ENCODE results near the gene FAM120A. TPM values are rescaled to one million over a fixed set of nuclear protein-coding genes. Genes with fewer than 3 reads are reported as not detected.

FAM120A gene
- total and polyA plus RNA-seq, 2 of the 13 experiments (the other 11 are each of a cell fraction or from before 2014, with no cell fraction given), result 41.3 to 44.4 TPM

- CTCF ChIA-PET (ENCODE audit: low intra/inter-chr PET ratio, low total read pairs), result interaction anchor here (1.5 kb wide), 1 partner anchor 26 kb away, joined by 7 read pairs; no protein-coding TSS in a partner anchor
- Histone ChIP-seq H3K4me3 (replicated peaks in 1 of 3; ENCODE audit: insufficient read depth in 1 of 3, low read depth in 2 of 3, low read length in 3 of 3) (no peak overlapping the region), H3K27me3 (ENCODE audit: control insufficient read depth in 1 of 2, insufficient read depth in 2 of 2, low read length in 2 of 2) (no peaks in the 10 kb centered on the region), H3K4me2 (ENCODE audit: low read depth, low read length) (no peak overlapping the region), H3K9me3 (ENCODE audit: low read length) (no peaks in the 10 kb centered on the region), H3K9ac (ENCODE audit: insufficient read depth, low read depth, low read length) (no peak overlapping the region), H3K79me2 (ENCODE audit: insufficient read depth, low read length) (peaks cover 21% of the 10 kb centered on the region), H3K36me3 (replicated peaks in 1 of 2; ENCODE audit: control insufficient read depth in 1 of 2, insufficient read depth in 2 of 2, low read length in 2 of 2) (no peaks in the 10 kb centered on the region), H3K27ac (ENCODE audit: extremely low read length, insufficient read depth, low read length) (no peak overlapping the region), H4K20me1 (ENCODE audit: insufficient read depth, low read length) (no peaks in the 10 kb centered on the region; the same call in 1 of the 2 replicates), H2AFZ (ENCODE audit: low read length) (no peak overlapping the region), H3K4me1 (ENCODE audit: insufficient read depth, low read length) (peaks cover 55% of the 10 kb centered on the region)
- WGBS (ENCODE audit: low lambda C conversion rate), result no CpG with 5 or more reads among the region's 2 CpGs
- BruUV-seq (replicated peaks), result no TSS peak
- POLR2A ChIA-PET, result interaction anchor here (0.9 kb wide), 1 partner anchor 10 kb away, joined by 5 read pairs; no protein-coding TSS in a partner anchor
- DNase-seq (ENCODE audit: low spot score) (peak; percentile 58), ATAC-seq (peak; percentile 83), FAIRE-seq (peak; percentile 81)
- in situ Hi-C loops (cut with HindIII; ENCODE audit: extremely low pct_ligation_motif_present, low pct_unique_long_range_greater_than_20kb) (no loop called here), intact Hi-C loops (cut with micrococcal nuclease; ENCODE audit: unreplicated experiment) (no loop called here)
- TF ChIP-seq MXI1 (IDR thresholded peaks at IDR 0.05; ENCODE audit: borderline replicate concordance, low read depth, low read length), result no peak
- TF ChIP-seq KDM2A (CRISPR knock-in tag; IDR thresholded peaks at IDR 0.05; ENCODE audit: borderline replicate concordance, low read depth), result 0 out of 2 replicates have a peak, but pooled peaks have one; percentile 34
- no peak for TF ChIP-seq ZNF703 (CRISPR knock-in tag; IDR thresholded peaks at IDR 0.05; ENCODE audit: borderline replicate concordance)
- TF ChIP-seq KLF11 (CRISPR knock-in tag; IDR thresholded peaks at IDR 0.05), result no peak
- no peak for TF ChIP-seq ZNF30 (CRISPR knock-in tag; IDR thresholded peaks at IDR 0.05)
- no peak for TF ChIP-seq HOXA5 (CRISPR knock-in tag; IDR thresholded peaks at IDR 0.05)
- no peak for TF ChIP-seq ZNF263 (CRISPR knock-in tag; IDR thresholded peaks at IDR 0.05)
- no peak for TF ChIP-seq ZNF3 (CRISPR knock-in tag; IDR thresholded peaks at IDR 0.05)
- no peak for TF ChIP-seq ZNF569 (CRISPR knock-in tag; IDR thresholded peaks at IDR 0.05; ENCODE audit: borderline replicate concordance)
- TF ChIP-seq ZHX1 (CRISPR knock-in tag; IDR thresholded peaks at IDR 0.05; ENCODE audit: low read depth), result no peak
- TF ChIP-seq CTCF (CRISPR knock-in tag; IDR thresholded peaks at IDR 0.05), result peak; percentile 67
- TF ChIP-seq MAFF (IDR thresholded peaks at IDR 0.05; ENCODE audit: low read depth, low read length), result no peak
- TF ChIP-seq NCOR1 (IDR thresholded peaks at IDR 0.05; ENCODE audit: borderline replicate concordance, low read length), result no peak
- TF ChIP-seq MAX (IDR thresholded peaks at IDR 0.05), result peak; percentile 83
- TF ChIP-seq TEAD3 (CRISPR knock-in tag; optimal IDR thresholded peaks at IDR 0.05; ENCODE audit: borderline replicate concordance), result peak; percentile 36
- no peak for TF ChIP-seq ZNF362 (CRISPR knock-in tag; IDR thresholded peaks at IDR 0.05; ENCODE audit: borderline replicate concordance)
- no peak for TF ChIP-seq ZMYM4 (CRISPR knock-in tag; IDR thresholded peaks at IDR 0.05)
- no peak for TF ChIP-seq TMF1 (CRISPR knock-in tag; IDR thresholded peaks at IDR 0.05; ENCODE audit: low read depth)
- no peak for TF ChIP-seq ZNF207 (IDR thresholded peaks at IDR 0.05; ENCODE audit: borderline replicate concordance)
- TF ChIP-seq ZNF580 (CRISPR knock-in tag; IDR thresholded peaks at IDR 0.05; ENCODE audit: borderline replicate concordance, low read depth), result peak; percentile 55; the same call in 1 of the 2 replicates
- TF ChIP-seq ATF1 (CRISPR knock-in tag; IDR thresholded peaks at IDR 0.05), result no peak
- no peak for TF ChIP-seq MATR3 (CRISPR knock-in tag; IDR thresholded peaks at IDR 0.05)
Observed at GRCh38 chr9:93592643-93593021, 141.1 kb downstream of the FAM120A start.

All from HepG2 (cell line).